ENCODE data around the gene HAPLN2. TPM values are rescaled to one million over a fixed set of nuclear protein-coding genes. Genes with fewer than 3 reads are reported as not detected.
A peak's percentile ranks its signal among the peaks of the same experiment; 100 is the strongest.

HAPLN2 gene
- total RNA-seq: 0.36 TPM in 1 of 2 replicates, not detected in the other
- total RNA-seq (2013): 0.12 TPM
- polyA plus RNA-seq: 0.13 and 0.19 TPM in 2 replicates
- polyA minus RNA-seq: not detected in 2 replicates

DNA sequence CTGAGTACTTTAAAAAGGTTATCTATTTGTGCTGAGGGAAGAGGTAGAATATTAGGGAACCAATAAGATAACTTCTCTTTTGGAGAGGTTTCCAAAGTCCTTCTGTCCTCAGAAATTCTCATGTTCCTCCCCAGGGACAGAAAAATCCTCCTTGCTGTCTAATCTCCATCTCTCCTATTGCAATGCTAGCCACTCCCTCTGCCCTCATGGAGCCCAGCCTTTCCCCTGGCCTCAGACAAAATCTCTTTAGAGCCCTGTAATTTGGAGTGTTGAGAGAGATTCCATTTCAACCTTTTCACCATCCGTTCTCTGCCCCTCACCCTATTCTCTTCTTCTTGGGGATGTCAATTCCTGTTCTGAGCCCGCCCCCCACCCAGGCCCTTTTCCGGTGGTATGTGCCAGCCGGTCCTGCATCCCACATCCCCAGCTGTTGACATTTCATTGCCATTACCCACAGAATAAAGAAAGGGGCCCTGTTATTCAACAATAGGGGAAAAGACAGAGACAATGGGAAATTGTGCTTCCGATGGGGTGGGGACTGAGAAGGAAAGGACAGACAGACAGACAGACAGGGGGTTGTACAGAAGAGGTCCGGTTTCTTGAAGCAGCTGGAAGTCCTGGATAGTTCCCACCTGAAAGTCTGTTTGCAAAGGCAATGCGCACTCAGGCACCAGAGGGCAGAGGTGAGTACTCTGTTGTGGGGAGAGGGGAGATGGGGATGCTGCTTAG is at the start of gene HAPLN2:
Gene HAPLN2, plus strand, starts transcription at position 563 of the 729 bp plus-strand sequence. CDS start 4,076 bp downstream, outside the sequence.
- no peak within 1 kb of the TSS for H3K27ac Mint-ChIP-seq
- no peaks in the 10 kb centered on the region for H3K9me3 Mint-ChIP-seq (ENCODE audit: insufficient read depth)
- H3K9me3 ChIP-seq (ENCODE audit: control extremely low read depth in 1 of 3, control insufficient read depth in 2 of 3, insufficient read depth in 1 of 3, low read length in 2 of 3): peaks cover 0 to 4% (median 0%) of the 10 kb centered on the region in 3 donors
- no peaks in the 10 kb centered on the region for H3K36me3 ChIP-seq (replicated peaks in 1 of 2; ENCODE audit: control extremely low read depth in 1 of 2, control insufficient read depth in 1 of 2, extremely low read depth in 1 of 2, insufficient read depth in 2 of 2, low read length in 1 of 2)
- TF ChIP-seq, protein P1, sequence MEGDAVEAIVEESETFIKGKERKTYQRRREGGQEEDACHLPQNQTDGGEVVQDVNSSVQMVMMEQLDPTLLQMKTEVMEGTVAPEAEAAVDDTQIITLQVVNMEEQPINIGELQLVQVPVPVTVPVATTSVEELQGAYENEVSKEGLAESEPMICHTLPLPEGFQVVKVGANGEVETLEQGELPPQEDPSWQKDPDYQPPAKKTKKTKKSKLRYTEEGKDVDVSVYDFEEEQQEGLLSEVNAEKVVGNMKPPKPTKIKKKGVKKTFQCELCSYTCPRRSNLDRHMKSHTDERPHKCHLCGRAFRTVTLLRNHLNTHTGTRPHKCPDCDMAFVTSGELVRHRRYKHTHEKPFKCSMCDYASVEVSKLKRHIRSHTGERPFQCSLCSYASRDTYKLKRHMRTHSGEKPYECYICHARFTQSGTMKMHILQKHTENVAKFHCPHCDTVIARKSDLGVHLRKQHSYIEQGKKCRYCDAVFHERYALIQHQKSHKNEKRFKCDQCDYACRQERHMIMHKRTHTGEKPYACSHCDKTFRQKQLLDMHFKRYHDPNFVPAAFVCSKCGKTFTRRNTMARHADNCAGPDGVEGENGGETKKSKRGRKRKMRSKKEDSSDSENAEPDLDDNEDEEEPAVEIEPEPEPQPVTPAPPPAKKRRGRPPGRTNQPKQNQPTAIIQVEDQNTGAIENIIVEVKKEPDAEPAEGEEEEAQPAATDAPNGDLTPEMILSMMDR (IDR thresholded peaks at IDR 0.05): peak; percentile 33
- TF ChIP-seq EZH2 (IDR thresholded peaks at IDR 0.05; ENCODE audit: borderline replicate concordance, insufficient read depth, low read depth, low read length, poor library complexity, severe bottlenecking): no peak
- H3K27me3 ChIP-seq (replicated peaks in 1 of 4; ENCODE audit: control extremely low read depth in 1 of 4, control insufficient read depth in 3 of 4, insufficient read depth in 4 of 4, low read length in 3 of 4): peaks cover 0 to 66% (median 24%) of the 10 kb centered on the region in 4 experiments
- H3K4me2 ChIP-seq (replicated peaks; ENCODE audit: low read depth, low read length, poor library complexity, severe bottlenecking): no peak within 1 kb of the TSS
- H3K4me3 Mint-ChIP-seq: no peak within 1 kb of the TSS
- peak; percentile 49 for ATAC-seq (ENCODE audit: low read depth)
- ChIA-PET CTCF (interaction anchor here (0.6 to 12.9 kb wide), 13 partner anchors 11 to 240 kb away, joined by 3 to 173 read pairs (median 6); partner anchors contain the start of gene NAXE), POLR2A (no interaction called here)
- H3K4me1 ChIP-seq (ENCODE audit: control insufficient read depth in 2 of 2, insufficient read depth in 2 of 2, low read length in 2 of 2): peaks cover 4 to 6% of the 10 kb centered on the region in 2 donors
- no peak within 1 kb of the TSS for H3K9ac ChIP-seq (ENCODE audit: low read length)
- no peak within 1 kb of the TSS for H3K4me3 ChIP-seq (ENCODE audit: control extremely low read depth in 1 of 5, extremely low read depth in 1 of 5, insufficient read depth in 1 of 5, low read depth in 2 of 5, low read length in 4 of 5)
- no peaks in the 10 kb centered on the region for H4K20me1 ChIP-seq (ENCODE audit: control insufficient read depth, insufficient read depth, low read length, poor library complexity, severe bottlenecking)
- H3K4me1 Mint-ChIP-seq: peaks cover 4% of the 10 kb centered on the region
- WGBS (ENCODE audit: insufficient coverage): 8% methylated on average over 2 of the region's 7 CpGs
- intact Hi-C loops (cut with micrococcal nuclease): no loop called here
- no peak within 1 kb of the TSS for H3K27ac ChIP-seq (ENCODE audit: low read length in 2 of 2)
- no peak within 1 kb of the TSS for H2AFZ ChIP-seq (ENCODE audit: insufficient read depth, low read depth, low read length, poor library complexity, severe bottlenecking)
- peaks cover 65% of the 10 kb centered on the region for H3K27me3 Mint-ChIP-seq
- H3K79me2 ChIP-seq (ENCODE audit: control insufficient read depth, insufficient read depth, low read length): no peaks in the 10 kb centered on the region
- DNase-seq: peak; percentile 39

All from B cell (primary cell).